DMS 273 treated with DMSO at 0.1 percent for 48 hours (cell line): Measurements from ENCODE around the gene OTOG.
A peak's percentile ranks its signal among the peaks of the same experiment; 100 is the strongest.

Experiments
- DNase-seq: peaks from one replicate; lab custom pipeline; 2025; lab: John Stamatoyannopoulos, UW

OTOG gene, protein sequence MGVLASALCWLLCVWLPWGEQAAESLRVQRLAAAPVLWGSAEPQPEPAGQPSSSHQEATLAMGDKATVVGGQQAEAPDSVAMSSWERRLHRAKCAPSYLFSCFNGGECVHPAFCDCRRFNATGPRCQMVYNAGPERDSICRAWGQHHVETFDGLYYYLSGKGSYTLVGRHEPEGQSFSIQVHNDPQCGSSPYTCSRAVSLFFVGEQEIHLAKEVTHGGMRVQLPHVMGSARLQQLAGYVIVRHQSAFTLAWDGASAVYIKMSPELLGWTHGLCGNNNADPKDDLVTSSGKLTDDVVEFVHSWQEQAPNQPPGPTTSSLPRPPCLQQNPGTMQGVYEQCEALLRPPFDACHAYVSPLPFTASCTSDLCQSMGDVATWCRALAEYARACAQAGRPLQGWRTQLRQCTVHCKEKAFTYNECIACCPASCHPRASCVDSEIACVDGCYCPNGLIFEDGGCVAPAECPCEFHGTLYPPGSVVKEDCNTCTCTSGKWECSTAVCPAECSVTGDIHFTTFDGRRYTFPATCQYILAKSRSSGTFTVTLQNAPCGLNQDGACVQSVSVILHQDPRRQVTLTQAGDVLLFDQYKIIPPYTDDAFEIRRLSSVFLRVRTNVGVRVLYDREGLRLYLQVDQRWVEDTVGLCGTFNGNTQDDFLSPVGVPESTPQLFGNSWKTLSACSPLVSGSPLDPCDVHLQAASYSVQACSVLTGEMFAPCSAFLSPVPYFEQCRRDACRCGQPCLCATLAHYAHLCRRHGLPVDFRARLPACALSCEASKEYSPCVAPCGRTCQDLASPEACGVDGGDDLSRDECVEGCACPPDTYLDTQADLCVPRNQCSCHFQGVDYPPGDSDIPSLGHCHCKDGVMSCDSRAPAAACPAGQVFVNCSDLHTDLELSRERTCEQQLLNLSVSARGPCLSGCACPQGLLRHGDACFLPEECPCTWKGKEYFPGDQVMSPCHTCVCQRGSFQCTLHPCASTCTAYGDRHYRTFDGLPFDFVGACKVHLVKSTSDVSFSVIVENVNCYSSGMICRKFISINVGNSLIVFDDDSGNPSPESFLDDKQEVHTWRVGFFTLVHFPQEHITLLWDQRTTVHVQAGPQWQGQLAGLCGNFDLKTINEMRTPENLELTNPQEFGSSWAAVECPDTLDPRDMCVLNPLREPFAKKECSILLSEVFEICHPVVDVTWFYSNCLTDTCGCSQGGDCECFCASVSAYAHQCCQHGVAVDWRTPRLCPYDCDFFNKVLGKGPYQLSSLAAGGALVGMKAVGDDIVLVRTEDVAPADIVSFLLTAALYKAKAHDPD (N-terminal part only)

DNA sequence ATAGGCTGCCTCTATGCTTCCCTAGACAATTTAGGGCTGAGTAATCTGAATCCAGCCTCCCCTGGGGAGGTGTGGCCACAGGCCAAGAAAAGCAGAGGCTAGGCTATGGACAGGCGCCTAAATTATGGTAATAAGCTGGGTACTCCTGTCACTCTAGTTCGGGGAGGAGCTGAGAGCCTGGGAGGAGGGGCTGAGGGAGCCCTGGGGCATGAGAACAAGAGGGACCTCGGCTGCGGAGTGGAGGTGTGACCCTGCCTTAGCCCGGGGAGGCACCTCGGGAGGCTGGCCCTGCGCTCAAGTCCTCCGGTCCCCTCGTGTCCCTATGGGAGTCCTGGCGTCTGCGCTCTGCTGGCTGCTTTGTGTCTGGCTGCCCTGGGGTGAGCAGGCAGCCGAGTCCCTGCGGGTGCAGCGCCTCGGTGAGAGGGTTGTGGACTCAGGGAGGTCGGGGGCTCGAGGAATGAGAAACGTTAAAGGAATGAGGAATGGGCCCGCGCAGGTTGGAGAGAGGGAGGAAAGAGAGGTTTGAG, at the start of gene OTOG:
Gene OTOG (plus strand): TSS at position 209 of the 527 bp plus-strand sequence. CDS start 114 bp downstream, at position 323.
- peak; percentile 45 for DNase-seq

DNA sequence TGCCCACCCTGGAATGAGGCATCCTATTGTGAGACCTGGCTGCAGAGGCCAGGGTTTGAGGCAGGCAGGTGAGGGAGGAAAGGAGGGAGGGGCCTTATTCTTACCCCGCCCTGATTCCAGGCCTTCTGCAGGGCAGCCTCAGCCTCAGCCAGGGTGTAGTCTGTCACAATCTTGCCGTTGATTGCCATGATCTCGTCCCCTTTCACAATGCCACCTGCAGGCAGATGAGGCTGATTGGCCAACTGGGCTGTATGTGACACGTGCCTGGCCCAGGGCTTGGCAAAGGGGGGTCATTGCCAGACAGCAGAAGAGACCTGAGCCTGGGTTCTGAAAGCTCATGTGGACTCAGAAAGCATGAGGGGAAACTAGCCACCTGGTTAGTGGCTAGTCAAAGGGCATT, 49.0 kb upstream of the OTOG start:
- DNase-seq = no peak

DNA sequence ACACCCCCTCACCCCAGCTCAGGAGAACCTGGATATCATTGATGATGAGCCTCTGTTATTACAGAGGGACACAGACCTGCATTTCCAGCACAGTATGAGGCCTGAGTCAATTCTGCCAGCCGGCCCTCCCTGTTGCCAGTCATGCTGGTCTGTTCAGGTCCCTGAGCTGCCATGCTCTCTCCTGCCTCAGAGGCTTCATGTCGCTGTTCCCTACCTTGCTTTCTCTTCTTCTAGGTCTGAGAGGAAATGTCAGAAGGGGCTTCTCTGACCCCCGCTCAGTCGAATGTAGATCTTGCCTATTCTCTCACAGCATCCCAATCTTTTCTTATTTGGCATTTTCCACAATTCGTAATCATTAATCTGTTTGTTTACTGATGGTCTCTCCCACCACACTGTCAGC, 48.6 kb upstream of the OTOG start:
- DNase-seq = no peak

GRCh38 chr11:17500673-17501072, 46.4 kb upstream of the OTOG start:
- no peak for DNase-seq

GRCh38 chr11:17502630-17503029, 44.4 kb upstream of the OTOG start:
- no peak for DNase-seq

GRCh38 chr11:17504330-17505107, 42.5 kb upstream of the OTOG start:
- peak; percentile 40 for DNase-seq

DNA sequence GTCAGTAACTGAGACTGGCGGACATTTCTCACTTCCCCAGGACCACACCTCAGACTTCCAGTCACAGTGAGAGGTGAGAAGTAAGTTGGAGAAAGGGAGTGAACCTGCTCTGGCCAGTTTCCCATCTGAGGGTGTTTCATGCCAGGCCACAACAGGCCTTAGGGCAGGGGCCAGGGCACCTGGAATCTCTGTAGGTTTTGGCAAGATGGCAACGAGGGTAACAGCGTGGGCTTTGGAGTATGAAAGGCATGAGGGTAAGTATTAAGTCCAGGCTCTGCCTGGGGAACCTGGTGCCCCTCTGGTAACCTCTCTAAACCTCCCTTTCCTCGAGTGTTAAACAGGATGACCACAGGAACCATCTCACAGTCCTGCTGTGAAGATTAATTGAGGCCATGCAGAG, 41.9 kb upstream of the OTOG start:
- no peak for DNase-seq

DNA sequence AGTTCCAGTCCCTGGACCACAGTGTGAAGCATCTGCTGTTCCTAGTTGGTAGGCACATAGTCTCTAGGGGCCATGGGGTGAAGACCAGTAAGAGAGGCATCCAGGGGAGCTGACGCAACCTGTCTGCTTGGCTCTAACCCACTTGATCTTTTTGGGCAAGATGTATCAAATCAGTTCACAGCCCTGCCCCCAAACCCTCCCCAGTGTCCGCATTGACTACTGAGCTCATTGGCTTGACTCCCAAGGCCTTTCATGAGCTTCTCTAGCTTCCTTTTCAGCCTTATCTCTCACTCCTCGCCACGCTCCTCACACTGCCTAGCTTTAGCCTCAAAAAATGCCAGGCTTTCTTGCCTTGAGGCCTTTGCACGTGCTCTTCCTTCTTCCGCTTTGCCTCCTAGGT, 40.7 kb upstream of the OTOG start:
- DNase-seq = no peak

GRCh38 chr11:17506942-17507341, 40.1 kb upstream of the OTOG start:
- no peak for DNase-seq

DNA sequence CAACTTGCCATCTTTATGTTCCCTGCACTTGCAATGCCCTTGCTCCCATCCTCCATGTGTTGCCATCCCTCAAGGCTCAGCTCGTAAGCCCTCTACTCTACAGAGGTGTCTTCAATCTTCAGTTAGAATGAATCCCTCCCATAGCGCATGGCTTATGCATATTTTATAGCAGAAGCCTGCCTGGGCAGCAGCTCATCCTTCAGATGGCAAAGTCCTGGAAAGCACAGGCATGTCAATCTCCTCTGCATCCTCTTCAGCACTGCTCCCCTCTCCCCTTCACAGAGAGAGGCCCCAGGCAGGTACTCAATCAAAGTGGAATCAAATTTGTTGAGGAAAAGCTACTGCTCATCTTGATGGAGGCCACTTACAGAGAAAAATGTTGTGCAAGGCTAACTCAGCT, 39.3 kb upstream of the OTOG start:
- no peak for DNase-seq

GRCh38 chr11:17508306-17508705, 38.8 kb upstream of the OTOG start:
- no peak for DNase-seq

DNA sequence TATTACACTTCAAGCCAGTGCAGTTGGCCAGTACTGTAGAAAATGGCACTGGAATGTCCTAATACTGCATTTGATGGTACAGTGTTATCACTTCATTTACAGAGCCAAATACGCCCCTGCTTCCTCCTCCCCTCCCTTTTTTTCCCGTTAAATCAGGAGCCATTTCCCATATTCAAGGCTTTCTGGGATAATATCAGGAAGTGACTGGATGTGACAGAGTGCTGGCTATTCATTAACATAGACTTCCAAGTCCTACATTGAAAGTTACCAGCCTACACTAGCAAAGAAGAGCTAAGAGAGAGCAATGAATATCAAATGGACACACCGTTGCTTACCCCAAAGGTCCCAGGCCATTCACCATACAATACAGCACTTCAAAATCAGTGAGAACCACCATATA, 38.3 kb upstream of the OTOG start:
- DNase-seq = no peak

GRCh38 chr11:17510507-17511206, 36.4 kb upstream of the OTOG start:
- DNase-seq = no peak

GRCh38 chr11:17511571-17511970, 35.5 kb upstream of the OTOG start:
- DNase-seq = no peak

DNA sequence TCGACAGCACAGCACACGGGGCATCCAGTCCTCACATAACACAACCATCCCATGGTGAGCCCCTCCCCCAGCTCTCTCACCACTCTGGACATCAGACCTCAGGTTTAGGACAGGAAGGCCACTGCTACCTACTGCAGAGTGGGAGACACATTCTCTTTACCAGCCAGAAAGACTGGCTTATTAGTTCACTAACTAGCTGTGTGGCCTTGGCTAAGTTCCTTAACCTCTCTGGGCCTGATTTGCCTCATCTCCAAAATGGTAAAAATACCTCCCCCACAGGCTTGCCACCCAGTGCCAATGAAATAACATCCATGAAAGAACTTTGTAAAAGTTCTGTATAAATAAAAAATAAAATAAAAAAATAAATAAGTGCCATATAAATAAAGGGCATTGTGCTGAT, 35.0 kb upstream of the OTOG start:
- no peak for DNase-seq

DNA sequence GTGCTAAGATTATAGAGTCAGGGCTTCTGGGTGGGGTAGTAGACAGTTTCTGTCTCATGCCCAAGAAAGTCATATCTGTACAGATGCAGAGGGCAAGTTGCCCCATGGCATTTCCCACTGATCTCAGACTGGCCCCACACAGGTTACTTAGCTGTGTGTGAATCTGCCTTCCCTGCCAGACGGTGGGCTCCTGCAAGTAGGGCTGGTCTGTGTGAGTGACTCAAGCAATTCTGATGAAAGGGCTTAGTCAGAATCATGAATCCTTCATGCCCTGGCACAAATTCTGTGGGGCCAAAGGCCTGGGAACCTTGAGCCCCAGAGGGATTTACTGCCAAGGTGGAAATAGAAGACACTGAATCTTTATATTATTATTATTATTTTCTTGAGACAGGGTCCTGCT, 33.2 kb upstream of the OTOG start:
- DNase-seq = no peak

- DNase-seq = no peak
Observed at GRCh38 chr11:17514476-17514875, 32.6 kb upstream of the OTOG start.

GRCh38 chr11:17515443-17516176, 31.4 kb upstream of the OTOG start:
- no peak for DNase-seq

- no peak for DNase-seq
Observed at GRCh38 chr11:17516551-17517150, 30.4 kb upstream of the OTOG start.
